Astrocyte of the hippocampus (primary cell): ENCODE data around the gene VPS4A.

Experiments used
- DNase-seq: peaks from one replicate; pipeline ENCODE4 v3.0.0; 2011; ENCODE audit warnings: low read depth, low spot score

VPS4A gene

DNA sequence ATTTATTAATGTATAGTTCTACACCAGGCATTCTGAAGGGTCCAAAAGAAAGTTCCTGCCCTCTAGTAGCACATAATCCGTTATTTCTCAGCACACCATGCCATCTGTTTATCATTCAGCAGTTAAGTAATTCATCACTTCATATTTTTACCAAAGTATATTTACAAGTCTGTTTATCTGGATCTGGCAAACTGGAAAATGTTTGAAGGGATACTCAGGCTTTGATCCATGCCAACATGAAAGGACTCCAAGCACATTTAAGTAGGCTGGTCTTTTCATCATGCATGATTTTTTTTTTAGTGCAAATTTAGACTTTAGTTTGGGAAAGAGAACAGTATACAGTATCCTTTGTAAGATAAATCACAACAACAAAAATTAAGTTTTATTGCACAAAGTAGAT is 4.1 kb upstream of the VPS4A start:
- no peak for DNase-seq

DNA sequence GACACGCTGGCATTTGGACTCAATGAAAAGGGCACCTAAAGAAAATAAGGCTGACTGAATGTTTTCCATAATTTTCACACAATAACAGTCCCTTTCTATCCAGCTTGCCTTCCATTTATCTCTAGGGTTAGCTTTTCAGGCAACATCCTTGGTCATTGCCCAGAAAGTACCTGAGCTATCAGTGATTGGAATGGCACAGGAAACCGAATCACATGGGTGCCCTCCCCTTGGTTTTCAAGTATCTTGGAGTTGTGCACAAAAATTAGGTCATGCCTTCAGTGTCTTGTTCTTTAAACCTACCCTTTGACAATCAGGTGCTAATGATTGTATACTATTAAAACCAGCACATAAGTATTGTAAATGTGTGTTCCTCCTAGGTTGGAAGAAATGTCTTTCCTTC is 3.3 kb upstream of the VPS4A start:
- no peak for DNase-seq

DNA sequence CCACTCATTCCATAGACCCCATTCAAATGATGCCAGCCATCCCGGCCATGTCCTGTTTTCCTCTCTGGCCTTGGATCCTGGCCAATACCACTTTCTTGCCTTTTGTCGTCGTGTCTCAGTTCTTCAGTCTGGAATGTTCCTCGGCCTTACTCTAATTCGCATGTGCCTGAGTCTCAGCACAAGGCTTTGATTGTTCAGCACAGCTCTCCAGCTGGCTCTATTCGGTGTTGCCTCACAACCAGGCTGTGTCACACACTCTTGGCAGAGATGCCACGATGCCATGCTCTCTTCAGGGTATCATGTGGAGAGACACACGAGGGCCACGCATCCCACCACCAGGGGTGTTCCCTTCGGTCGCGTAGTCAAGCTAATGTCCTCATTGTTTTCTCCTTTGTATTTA is 1.8 kb upstream of the VPS4A start:
- peak; percentile 58 for DNase-seq

DNA sequence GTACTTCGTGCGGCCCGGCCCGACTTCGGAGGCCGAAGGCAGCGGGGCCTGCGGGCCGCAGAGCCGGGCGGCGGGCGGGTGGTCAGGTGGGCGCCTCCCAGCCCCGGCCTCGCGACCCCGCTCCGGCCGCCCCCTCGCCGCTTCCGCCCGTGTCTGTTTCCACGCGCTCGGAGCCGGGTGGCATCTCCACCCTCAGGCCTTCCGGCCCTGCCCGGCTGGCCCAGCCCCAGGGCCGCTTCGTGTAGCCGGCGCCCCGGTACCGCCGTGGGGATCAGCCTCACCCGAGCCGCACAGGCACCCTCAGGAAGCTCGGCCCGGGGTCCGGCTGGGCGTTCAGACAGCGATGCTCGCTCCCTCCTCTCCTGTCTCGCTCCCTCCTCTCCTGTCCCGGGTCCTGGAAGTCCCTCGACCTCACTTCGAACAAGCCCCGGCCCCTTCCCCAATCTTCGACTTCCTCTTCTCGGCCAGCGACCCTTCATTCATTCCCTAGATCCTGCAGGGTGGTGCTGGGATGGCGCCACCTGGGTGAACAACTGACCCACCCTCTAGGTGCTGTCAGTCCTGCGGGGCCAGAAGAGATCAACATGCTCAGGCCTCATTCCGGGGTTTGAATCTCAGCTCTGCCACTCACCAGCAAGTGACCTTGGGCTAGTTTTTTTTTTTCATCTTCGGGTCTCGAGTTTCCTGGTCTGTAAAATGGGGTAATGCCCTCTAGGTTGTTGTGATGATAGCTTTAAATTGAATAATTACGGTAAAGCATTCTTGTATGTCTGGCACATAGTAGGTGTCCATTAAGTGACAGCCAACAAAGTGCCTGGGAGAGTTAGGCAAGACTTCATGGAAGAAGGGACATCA is 610 bp downstream of the VPS4A start:
- DNase-seq: peak; percentile 69

DNA sequence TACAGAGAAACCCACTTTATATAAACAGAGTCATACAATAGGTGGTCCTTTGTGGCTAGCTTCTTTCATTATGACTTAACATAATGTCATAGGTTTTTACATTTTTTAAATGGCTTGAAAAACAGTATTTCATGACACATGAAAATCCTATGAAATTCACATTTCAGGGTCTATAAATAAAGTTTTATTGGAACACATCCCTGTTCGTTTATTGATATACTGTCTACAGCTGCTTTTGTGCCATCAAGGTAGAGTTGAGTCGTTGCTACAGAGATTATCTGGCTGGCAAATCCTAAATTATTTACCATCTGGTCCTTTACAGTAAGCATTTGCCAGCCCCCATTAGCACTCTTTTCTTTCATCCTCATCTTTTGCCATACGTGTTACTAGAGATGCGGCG is 2.3 kb downstream of the VPS4A start:
- DNase-seq: no peak

DNA sequence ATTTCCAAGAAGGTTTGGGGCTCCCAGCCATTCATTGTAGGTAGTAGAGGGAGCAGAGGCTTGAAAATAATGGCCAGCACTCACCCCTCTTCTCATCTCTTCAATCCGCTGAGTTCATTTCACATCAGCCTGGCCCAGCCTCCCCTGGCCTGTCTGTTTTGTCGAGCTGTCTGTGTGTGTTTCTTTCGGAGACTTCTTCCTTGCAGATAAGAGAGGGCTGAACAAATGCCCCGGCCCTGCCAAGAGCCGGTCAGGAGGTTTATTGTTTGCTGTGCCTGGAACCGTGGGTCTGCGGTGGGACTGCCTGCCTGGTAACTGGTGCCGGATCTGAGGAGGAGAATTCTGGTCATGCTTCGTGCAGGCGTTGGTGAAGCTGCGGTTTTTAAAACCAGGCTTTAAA is 3.4 kb downstream of the VPS4A start:
- DNase-seq: no peak

DNA sequence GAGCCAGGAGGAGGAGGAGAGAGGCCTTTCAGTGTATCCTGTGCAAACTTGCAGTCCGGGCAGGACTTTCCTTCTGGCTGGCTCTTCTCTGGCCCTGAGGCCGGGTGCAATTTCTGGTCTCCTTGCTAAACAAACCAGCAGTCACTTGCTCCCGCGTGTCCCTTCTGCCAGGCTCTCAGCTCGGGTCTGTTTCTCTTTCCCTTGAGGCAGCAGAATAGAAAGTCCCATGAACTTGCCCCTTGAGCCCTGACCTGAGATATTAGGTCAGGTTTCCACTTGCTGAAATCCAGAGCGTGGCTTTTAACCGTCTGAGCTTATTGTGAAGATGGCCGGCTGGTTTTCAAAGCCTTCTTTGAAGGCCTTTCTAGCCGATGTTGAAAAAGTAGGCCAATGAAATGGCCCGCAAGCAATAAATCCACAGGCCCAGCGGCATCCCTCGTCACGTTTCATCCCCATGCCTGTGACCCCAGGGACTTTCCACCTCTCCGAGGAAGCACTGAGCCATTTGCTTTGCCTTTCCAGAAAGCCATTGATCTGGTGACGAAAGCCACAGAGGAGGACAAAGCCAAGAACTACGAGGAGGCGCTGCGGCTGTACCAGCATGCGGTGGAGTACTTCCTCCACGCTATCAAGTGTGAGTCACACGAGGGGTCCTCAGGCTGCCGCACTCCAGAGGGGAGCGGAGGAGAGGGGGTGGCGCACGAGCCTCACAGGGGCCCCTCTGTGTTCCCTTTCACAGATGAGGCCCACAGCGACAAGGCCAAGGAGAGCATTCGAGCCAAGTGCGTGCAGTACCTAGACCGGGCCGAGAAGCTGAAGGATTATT is 4.5 kb downstream of the VPS4A start:
- no peak for DNase-seq

DNA sequence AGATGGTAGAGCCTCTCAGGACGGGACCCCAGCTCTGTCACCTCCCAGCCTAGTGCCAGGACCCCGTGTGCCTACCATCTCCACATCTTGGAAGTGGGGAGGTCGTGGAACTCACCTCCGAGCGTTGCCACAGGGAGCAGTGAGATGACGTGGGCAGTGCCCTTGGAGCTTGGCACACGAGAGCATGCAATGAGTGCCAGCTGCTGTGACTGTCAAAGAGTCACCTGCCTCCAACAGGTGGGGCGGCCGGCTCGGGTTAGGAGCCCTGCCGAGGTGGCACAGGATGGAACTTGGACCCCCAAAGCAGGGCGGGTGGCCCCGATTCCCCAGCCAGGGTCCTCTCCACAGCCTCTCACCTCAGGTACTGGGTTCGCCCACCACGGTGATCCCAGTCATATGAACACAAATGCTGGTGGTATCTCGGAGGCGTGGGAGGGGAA is 5.5 kb downstream of the VPS4A start:
- no peak for DNase-seq

DNA sequence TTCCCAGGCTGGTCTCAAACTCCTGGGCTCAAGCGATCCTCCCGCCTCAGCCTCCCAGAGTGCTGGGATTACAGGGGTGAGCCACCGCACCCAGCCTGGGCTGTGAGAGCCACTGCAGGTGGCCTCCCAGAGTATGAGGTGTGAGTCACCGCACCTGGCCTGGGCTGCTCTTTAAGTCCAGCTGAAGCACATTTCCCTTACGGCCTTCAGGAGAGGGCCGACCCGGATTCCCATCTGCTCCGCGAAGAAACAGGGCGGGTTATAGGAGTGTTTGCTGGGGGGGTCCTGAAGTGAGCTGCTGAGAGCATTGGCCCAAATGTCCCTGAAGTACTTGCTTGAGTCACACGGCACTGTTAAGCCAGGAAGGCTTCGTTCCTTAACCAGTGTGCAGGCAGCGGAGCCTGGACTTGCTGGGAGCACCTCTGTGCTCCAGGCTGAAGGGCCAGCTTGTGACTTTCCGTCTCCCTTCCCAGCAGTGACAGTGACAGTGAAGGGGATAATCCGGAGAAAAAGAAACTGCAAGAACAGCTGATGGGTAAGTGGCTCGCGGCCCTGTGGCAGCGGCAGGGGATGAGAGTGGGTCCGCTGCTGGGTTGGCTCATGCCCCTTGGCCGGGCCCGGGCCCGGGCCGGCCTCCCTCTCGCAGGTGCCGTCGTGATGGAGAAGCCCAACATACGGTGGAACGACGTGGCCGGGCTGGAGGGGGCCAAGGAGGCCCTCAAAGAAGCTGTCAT is 7.2 kb downstream of the VPS4A start:
- no peak for DNase-seq

DNA sequence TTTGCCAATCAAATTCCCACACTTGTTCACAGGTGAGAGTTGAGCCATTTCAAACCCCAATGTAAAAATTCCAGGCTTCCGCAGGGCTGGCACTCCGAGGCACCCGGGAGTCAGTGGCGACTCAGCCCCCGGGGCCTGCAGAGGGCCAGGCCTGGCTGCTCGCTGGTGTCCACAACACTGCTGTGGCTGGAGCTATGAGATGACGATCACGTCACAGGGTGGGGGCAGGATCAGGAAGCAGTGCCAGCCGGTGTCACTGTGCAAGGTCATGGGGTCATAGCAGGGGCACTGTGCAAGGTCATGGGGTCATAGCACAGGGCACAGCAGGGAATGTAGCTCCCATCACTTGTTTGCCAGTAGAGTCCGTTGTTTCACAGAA is 7.8 kb downstream of the VPS4A start:
- no peak for DNase-seq

DNA sequence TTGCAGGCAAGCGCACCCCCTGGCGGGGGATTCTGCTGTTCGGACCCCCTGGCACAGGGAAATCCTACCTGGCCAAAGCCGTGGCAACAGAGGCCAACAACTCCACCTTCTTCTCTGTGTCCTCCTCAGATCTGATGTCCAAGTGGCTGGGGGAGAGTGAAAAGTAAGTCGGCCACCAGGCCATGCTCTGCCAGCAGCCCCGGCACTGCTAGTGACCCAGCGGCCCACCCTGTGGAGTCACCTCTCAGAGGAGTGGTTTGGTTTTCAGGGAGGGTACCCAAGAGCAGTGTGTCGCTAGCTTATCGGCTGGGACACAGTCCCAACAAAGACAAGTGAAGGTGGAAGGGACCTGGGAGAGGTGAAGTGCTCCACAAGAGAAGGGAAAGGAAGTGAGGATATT is 8.2 kb downstream of the VPS4A start:
- no peak for DNase-seq

DNA sequence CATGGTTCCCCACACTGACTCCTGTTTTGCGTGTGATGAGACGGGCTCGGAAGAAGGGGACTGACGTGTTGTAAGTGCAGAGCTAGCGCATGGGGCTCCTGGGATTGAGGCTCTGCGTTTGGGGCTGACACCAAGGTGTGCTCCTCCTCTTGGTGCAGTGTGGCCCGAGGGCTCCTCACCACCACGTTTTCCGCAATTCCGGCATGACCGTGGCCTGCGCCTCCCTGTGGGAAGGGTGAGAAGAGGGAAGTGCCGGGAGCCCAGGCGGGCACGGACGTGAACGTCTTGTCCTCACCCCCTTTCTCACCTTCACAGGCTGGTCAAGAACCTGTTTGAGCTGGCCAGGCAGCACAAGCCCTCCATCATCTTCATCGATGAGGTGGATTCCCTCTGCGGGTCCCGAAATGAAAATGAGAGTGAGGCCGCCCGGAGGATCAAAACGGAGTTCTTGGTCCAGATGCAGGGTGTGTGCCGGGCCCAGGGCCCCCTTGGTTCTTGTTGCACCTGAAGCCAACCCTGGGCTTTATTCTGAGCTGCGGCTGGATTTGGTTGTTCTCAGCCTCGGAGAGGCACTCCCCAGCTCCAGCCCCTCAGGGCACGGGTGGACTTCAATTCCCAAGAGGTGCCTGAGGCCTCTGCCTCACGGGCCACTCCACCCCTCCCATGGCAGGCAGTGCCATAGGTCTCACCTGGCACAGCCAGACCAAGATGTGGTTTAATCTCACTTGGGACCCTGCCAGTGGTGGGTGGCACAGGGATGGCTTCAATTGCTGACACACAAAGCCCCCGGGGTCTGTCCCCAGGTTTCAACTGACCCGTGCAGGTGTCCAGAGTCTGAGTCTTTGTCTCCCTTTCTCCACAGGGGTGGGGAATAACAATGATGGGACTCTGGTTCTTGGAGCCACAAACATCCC is 8.9 kb downstream of the VPS4A start:
- DNase-seq: no peak

DNA sequence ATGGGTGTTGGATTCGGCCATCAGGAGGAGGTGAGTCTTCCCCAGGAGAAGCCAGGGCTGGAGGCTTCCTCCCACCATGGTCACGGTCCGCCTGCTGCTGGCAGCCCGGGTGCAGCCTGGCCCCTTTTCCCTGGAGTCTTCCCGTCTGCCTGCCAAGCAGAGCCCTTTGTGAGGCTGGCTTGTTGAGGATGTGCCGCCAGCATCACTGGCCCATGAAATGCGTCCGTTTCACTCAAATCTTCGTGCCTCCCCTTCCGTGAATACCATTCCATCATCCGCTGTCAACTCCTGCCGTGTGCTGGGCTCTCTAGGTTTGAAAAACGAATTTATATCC is 9.6 kb downstream of the VPS4A start:
- no peak for DNase-seq

DNA sequence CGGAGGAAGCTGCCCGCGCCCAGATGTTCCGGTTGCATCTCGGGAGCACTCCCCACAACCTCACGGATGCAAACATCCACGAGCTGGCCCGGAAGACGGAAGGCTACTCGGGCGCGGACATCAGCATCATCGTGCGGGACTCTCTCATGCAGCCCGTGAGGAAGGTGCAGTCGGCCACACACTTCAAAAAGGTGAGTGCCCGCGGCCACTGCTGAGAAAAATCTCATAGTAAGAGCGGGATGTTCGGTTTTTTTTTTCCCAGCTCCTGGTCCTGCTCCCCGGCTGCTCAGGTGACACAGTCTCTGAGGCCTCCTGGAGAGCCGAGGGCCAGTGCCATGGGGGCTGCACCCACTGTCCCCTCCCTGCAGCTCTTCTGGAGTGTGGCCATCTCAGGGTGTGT is 9.9 kb downstream of the VPS4A start:
- DNase-seq: no peak

DNA sequence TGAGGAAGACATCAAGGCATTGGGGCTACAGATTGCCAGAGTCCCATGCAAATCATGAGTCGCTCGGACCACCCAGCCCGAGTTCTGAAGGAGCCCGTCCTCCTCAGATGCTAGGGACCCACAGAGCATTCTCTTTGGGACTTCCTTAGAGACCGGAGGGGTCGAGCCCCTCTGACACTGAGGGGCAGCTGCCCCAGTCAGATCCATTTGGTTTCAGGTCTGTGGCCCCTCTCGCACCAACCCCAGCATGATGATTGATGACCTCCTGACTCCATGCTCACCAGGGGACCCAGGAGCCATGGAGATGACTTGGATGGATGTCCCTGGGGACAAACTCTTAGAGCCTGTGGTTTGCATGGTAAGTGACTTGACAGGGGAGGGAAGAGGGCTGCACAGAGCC is 11.2 kb downstream of the VPS4A start:
- no peak for DNase-seq

DNA sequence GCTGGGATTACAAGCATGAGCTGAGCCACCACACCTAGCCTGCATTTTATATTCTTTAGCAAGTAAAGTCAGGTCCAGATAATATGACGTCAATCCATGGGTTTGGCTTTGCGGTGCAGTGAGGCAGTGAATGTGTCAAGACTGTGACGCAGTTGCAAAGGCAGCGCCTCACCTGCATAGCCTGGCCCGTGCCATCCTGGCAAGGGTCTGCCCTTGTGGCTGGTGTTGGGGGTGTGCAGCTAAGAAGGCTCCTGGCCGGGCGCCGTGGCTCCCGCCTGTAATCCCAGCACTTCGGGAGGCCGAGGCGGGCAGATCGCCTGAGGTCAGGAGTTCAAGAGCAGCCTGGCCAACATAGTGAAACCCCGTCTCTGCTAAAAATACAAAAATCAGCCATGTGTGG is 12.3 kb downstream of the VPS4A start:
- no peak for DNase-seq

DNA sequence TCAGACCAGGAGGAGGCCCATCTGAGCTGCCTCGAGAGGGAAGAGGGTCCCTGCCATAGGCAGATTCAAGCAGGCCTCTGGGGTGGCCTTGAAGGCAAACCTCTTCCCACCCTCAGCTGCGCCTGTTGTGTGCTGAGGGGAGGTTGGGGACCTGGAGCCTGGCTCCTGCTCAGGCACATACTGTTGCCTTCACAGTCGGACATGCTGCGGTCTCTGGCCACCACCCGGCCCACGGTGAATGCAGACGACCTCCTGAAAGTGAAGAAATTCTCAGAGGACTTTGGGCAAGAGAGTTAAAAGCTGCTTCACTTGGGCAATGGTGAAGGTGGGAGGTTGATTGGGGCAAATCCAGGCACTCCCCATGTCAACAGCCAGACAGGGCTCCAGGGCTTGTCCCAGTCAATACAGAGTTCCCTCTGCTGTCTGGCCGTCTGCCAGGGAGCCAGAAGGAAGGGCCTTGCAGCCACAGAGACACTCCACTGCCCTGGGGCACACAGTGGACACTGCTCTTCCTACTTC is 12.9 kb downstream of the VPS4A start:
- DNase-seq: peak; percentile 16

DNA sequence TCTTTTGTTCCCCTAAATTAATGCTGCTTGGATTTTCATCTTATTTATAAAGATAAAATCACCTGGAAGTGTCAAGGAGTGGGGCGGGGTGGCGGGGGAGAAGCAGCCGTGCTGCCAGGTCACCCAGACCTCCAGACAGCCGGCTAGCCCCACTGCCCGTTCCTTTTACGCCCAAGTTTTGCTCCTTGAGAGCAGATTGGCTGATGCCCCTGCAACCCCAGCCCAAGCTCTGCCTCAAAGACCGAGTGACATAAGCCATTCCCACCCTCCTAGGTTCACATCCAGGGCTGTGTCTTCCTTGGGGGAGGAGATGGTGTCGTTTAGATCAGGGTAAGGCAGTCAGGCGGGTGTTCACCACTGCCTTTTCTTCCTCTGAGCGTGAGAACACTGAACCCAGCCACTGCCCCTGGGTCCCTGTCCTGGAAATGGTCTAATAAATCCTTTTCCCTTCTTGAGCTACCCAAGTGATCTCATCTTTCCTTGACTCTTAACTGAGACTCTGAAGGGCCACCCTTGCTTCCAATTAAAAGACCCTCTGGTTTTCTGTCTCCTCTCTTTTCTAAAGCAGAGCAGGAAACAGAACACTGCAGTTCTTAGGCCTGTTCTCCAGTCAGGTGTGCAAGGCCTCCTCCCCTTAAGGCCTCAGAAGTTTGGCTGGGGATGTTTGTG is 13.6 kb downstream of the VPS4A start:
- no peak for DNase-seq

DNA sequence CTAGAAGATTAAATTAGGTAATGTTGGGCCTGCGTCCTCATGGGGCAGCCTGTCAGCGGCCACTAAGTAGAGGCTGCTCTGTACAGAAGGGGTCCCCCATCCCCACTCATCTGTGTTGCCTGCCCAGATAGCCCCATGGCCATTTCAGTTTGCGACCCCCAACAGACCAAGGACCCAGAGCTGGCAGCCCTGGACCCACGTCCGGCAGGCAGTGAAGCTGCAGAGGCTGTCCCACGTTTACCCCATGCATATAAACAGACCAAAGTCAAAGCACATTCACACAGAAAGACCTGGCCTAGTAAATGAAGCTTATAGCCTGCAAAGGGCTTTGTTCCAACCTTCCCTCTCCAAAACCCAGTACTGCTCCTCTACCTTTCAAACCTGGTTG is 14.6 kb downstream of the VPS4A start:
- no peak for DNase-seq

DNA sequence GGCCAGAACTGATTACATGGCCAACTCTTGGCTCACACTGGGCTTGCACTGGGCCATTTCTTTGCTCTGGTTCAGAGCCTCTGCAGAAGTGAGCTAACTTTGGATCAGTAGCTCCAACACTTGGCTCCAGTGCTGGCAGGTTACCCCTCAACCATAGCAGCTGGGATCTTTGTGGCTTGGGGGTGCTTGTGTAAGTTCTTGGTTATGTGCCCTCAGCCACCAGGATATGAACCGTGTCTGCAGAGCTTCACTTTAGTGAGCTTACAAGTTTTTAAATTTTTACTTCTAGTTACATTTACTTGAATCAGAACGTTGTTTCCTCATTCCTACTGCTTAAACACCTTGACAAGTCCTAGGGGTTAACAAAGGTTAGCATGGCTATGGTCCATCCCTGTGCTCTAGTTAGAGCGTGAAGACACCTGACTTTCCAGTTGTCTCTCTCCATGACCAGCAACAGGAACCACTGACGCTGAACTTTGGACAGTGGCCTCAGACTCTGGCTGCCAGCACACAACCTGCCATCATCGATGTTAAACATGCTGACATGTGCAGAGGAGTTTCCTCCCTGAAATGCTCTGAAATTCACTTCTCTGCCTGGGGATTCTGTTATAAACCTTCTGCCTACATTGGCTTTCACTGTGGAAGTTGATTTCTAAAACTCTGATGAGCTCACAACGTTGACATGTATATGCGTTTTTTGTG is 15.2 kb downstream of the VPS4A start:
- no peak for DNase-seq
